Head of caudate nucleus (tissue), 42 donors: ENCODE measurements around the gene NLGN1.

Source experiments
- DNase-seq, 42 donors: peaks; one replicate each; pipeline versions ENCODE4 v3.0.0 to v3.0.0-alpha.2; 2020 to 2021; ENCODE audit warnings: mixed read lengths in 7 of 42
- intact Hi-C: fragments of 100-400 bp; cut with DNase I; formaldehyde crosslinking; loops from one replicate; pipeline ENCODE4 v1.15.0; 2022

NLGN1 gene

DNA sequence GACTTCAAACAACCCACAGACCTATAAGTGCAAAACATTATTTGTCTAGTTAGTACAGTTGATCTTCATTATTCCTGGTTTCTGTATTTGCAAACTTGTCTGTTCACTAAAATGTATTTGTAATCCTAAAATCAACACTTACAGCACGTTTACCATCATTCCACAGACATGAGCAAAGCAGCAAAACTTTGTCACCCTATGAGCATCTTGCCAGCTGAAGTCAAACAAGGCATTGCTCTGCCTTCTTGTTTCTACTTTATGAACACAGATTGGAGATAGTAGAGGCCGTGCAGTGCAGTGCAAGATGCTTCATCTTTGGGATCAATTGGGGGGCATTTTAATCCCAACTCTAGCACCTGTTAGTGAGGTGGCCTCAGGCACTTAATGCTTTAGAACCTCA lies 202.1 kb downstream of the NLGN1 start:
- intact Hi-C loops, result no loop called here
- no peak for DNase-seq

GRCh38 chr3:173614522-173614921 lies 217.0 kb downstream of the NLGN1 start:
- intact Hi-C loops, result no loop called here
- no peak for DNase-seq

DNA sequence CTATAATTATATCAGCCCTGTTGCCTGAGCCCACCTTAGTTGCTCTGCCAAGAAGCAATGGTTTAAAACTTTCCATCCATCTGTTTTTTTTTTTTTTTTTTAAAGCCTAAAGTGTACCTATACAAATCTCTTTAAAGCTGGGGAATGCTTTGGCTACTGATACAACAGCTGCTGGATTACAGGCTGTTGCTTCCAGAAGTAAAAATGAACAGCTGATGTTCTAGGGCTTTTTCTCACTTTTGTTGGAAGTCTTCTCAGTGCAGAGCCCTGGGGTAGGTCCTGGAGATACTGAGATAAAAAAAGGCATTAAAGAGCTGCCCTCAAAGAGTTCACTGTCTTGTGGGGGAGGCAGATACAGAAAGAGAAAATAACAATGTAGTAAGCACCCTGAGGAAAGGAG lies 218.1 kb downstream of the NLGN1 start:
- intact Hi-C loops, result no loop called here
- DNase-seq, result no peak

DNA sequence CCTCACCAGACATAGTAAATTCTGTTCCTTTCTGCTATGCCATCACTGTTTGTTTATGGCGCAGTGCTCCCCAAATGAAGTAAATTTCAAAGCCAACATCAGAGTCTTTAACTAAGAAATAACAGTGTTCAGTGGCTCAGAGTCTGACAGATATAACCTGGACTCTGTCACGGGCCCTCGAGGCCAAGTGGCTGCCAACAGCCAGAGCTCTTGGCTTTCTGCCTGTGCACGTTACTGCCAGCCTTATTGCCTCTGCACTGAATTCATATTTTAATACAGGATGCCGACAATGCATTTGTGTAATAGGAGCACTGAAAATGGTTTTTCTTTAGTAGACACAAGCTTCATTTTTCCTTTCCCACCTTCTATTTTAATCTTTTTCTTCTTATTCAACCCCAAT lies 219.9 kb downstream of the NLGN1 start:
- intact Hi-C loops, result no loop called here
- DNase-seq, result peak in 1 of 42 donors; percentile 41

GRCh38 chr3:173618148-173618547 lies 220.6 kb downstream of the NLGN1 start:
- DNase-seq, result no peak
- intact Hi-C loops, result no loop called here

DNA sequence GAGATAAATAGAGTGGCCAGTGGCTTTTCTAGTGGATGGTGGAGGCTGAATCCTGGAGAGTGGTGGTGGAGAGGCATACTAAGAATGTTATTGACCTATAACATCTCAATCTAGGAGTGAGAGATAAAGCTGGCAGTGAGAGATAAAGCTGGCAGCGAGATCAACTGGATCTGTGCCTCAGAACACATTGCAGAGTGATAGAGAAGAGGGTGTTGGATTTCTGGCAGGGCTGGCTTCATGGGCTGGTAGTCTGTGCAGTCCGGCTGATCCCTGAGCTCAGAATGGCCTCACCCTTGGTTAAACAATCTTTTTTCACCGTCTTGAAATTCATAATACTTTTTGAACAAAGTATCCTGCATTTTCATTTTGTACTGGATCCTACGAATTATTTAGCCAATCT lies 221.2 kb downstream of the NLGN1 start:
- intact Hi-C loops, result no loop called here
- peak in 2 of 42 donors; percentile 10 to 48 for DNase-seq

DNA sequence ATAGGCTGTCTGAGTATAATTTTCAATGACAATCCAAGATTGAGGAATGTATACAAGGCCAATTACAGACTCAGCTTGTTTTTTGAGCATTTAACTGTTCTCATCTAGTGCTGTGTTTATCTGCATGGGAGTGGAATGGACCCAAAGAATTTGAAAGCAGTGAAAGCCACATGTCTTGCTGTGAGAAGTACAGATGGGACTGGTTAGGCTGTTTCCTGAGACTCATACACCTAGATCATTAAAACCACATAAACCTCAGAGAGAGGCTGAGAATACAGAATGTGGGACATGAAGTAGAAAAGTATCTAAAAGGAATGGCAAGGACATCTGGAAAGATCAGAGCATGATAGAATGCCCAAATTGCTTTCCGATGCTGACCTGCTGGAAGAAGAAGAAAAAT lies 224.6 kb downstream of the NLGN1 start:
- DNase-seq, result no peak

GRCh38 chr3:173624086-173624485 lies 226.5 kb downstream of the NLGN1 start:
- intact Hi-C loops, result no loop called here

More for the DNA sequence above, 224.6 kb downstream of the NLGN1 start:
- intact Hi-C loops, result no loop called here

GRCh38 chr3:173630849-173631248 lies 233.3 kb downstream of the NLGN1 start:
- DNase-seq, result no peak
- intact Hi-C loops, result no loop called here

More at GRCh38 chr3:173624086-173624485, 226.5 kb downstream of the NLGN1 start:
- no peak for DNase-seq

DNA sequence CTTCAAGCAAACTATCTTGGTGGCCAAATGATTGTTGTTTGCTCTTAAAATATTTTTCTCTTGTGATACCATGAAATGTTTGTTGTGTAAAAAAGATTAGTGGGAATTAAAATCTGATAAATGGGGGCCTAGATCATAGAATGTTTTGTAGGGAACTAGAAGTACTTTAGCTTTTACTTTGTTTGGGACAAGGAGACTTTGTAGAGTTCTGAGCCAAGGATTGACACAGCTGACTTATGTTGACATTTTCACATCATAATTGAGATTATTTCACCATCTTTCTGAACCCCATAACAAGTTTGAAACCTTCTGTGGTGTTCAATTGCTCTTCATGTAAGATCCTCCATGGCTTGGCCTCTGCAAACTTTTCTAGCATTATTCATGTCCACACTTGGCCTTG lies 235.4 kb downstream of the NLGN1 start:
- intact Hi-C loops, result no loop called here
- DNase-seq, result no peak

DNA sequence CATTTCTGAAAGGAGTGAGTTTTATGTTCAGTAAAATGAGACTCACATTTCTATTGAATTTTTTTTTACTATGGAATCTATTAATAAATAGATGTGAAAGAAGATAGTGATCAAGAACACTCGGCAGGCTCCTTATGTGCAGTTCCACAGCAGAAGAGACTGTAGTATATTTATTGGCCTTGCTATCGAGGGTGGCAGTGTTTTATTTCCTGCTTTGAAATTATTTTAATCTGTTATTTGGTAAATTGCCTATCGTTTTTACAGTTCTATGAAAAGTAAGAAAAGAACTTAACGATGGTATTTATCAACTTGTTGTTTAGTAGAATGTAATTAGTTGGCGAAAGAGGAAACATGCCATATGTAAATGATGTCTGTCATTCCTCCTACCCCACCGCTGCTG lies 238.3 kb downstream of the NLGN1 start:
- no peak for DNase-seq
- intact Hi-C loops, result no loop called here

GRCh38 chr3:173639098-173639497 lies 241.6 kb downstream of the NLGN1 start:
- DNase-seq, result no peak
- intact Hi-C loops, result no loop called here

DNA sequence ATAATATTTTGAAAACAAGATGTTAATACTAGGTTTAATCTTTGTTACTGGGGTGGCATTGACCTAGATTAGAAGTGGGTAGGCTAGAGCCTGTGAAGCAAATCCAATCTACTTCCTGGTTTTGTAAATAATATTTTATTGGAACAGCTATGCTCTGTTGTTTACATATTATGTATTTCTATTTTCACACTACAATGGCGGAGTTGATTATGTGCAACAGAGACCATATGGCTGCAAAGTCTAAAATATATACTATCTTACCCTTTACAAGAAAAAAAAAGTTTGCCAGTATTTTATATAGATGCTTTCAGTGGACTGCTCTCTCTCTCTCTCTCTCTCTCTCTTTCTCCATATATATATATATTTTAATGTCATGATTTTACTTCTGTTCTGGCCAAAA lies 244.2 kb downstream of the NLGN1 start:
- DNase-seq, result no peak
- intact Hi-C loops, result no loop called here

- DNase-seq, result no peak
- intact Hi-C loops, result no loop called here
These were observed 246.8 kb downstream of the NLGN1 start for GRCh38 chr3:173644086-173645082.

- no peak for DNase-seq
- intact Hi-C loops, result no loop called here
These were observed 253.1 kb downstream of the NLGN1 start for GRCh38 chr3:173650596-173650995.

GRCh38 chr3:173652093-173652492 lies 254.5 kb downstream of the NLGN1 start:
- intact Hi-C loops, result no loop called here

GRCh38 chr3:173653781-173654180 lies 256.2 kb downstream of the NLGN1 start:
- intact Hi-C loops, result no loop called here
- DNase-seq, result no peak

More at GRCh38 chr3:173652093-173652492, 254.5 kb downstream of the NLGN1 start:
- DNase-seq, result no peak

DNA sequence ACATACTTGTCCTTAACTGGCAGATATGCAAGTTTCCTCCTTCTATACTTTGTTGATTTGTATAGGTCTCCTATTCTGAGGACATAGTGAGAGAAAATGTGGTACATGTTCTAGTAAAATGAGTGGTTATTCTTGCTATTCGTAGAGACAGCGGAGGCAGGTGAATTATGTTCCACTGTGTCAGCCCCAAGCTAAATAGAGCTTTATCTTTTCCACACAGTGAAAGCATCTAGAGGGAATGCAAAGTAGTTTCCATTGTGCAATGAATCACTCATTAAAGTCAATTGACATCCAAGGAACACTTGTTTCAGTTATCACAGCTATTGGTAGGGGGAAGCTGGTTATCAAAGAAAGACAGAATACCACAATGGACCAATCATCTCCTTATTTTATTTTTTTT lies 262.4 kb downstream of the NLGN1 start:
- DNase-seq, result peak in 9 of 42 donors; percentile 10 to 58 (median 26)
- intact Hi-C loops, result no loop called here

GRCh38 chr3:173660645-173661299 lies 263.2 kb downstream of the NLGN1 start:
- intact Hi-C loops, result no loop called here
- no peak for DNase-seq

GRCh38 chr3:173663696-173664111 lies 266.2 kb downstream of the NLGN1 start:
- no peak for DNase-seq
- intact Hi-C loops, result no loop called here
